Lung (tissue), 12 donors: ENCODE results near the gene ATG2A. TPM values are rescaled to one million over a fixed set of nuclear protein-coding genes. Genes with fewer than 3 reads are reported as not detected.

ENCODE experiments used
- ATAC-seq: fragments of 200-7000 bp; cut with Tn5 transposase; one replicate; pipeline ENCODE4 v1.9.1; 2020; ENCODE audit warnings: moderate number of reproducible peaks; ENCODE audit not compliant: insufficient read depth, low FRiP score
- DNase-seq, 3 donors: peaks; one replicate each; pipeline ENCODE4 v3.0.0-alpha.2; 2013 to 2017
- H3K27ac ChIP-seq, 2 donors: one replicate each; pipeline ENCODE4 v1.5.1; 2013; ENCODE audit warnings: mild to moderate bottlenecking in 2 of 2, moderate library complexity in 2 of 2, control low read depth in 1 of 2, inconsistent platforms in 1 of 2, low read depth in 1 of 2, low read length in 1 of 2
- H3K27me3 ChIP-seq, 3 donors: one replicate each; pipeline ENCODE4 v1.5.1; 2013; ENCODE audit warnings: low read length in 2 of 3; ENCODE audit not compliant: control insufficient read depth in 3 of 3, insufficient read depth in 3 of 3
- H3K36me3 ChIP-seq, 4 donors: one replicate each; pipeline ENCODE4 v1.5.1; 2013; ENCODE audit warnings: low read length in 4 of 4, mild to moderate bottlenecking in 1 of 4, moderate library complexity in 1 of 4; ENCODE audit not compliant: control insufficient read depth in 4 of 4, insufficient read depth in 4 of 4
- H3K4me1 ChIP-seq, 5 donors: one replicate each; pipeline ENCODE4 v1.5.1; 2013; ENCODE audit warnings: low read length in 5 of 5, mild to moderate bottlenecking in 2 of 5, moderate library complexity in 1 of 5; ENCODE audit not compliant: control insufficient read depth in 5 of 5, insufficient read depth in 5 of 5
- H3K4me3 ChIP-seq: one replicate; pipeline ENCODE4 v1.5.1; 2013; ENCODE audit warnings: mild to moderate bottlenecking, control low read depth, moderate library complexity
- H3K9ac ChIP-seq, 2 donors: one replicate each; pipeline ENCODE4 v1.5.1; 2013; ENCODE audit warnings: low read length in 2 of 2, control low read depth in 1 of 2; ENCODE audit not compliant: insufficient read depth in 1 of 2
- H3K9me3 ChIP-seq, 4 donors: one replicate each; pipeline ENCODE4 v1.5.1; 2013; ENCODE audit warnings: low read length in 3 of 4, mild to moderate bottlenecking in 1 of 4, moderate library complexity in 1 of 4; ENCODE audit not compliant: control insufficient read depth in 4 of 4, insufficient read depth in 3 of 4
- CTCF ChIP-seq: IDR thresholded peaks from 2 replicates; pipeline ENCODE4 v1.5.1; 2012; ENCODE audit warnings: mild to moderate bottlenecking; ENCODE audit errors: control extremely low read depth, extremely low read depth
- WGBS, 2 donors: extraction: QIAGEN DNeasy Blood & Tissue Kit; methylation state at CpG; one replicate each; pipeline ENCODE4 v1.1.7; 2013; 5-methylcytosine and 5-hydroxymethylcytosine counted together
- polyA plus RNA-seq, 2 donors: library from polyadenylated mRNA; stranded (reverse); fragments of 200-250 nt; gene quantifications; one replicate each; pipeline ENCODE4 v1.2.1, GENCODE V29; 2013
- total RNA-seq, 2 donors: library from RNA; depleted of rRNA in 1 of 2; stranded (reverse); fragments of >200 nt in 1 of 2; gene quantifications; one replicate each; pipeline ENCODE4 v1.2.1, GENCODE V29; 2014 to 2021
- donor health status: control.
- donor health status: control.
- donor health status: Bipolar disorder and iron deficiency.
- donor health status: healthy.
- donor health status: DM: yes; HTN: yes; CAD: no.

The ATG2A gene
- total and polyA plus RNA-seq, 4 donors: 17.4 to 32.5 (median 21.0) TPM

GRCh38 chr11:64959498-64959897 is 42.5 kb upstream of the ATG2A start:
- no peak for DNase-seq
- no peak for ATAC-seq

GRCh38 chr11:64954201-64954600 is 37.2 kb upstream of the ATG2A start:
- H3K9ac ChIP-seq: no peak overlapping the region
- TF ChIP-seq CTCF: no peak
- no peaks in the 10 kb centered on the region for H3K9me3 ChIP-seq
- no peaks in the 10 kb centered on the region for H3K27me3 ChIP-seq
- H3K27ac ChIP-seq: no peak overlapping the region
- no peaks in the 10 kb centered on the region for H3K36me3 ChIP-seq
- H3K4me1 ChIP-seq: no peaks in the 10 kb centered on the region
- no peak overlapping the region for H3K4me3 ChIP-seq
- WGBS, 2 donors: 36 to 46% methylated on average over 5 of the region's 5 CpGs
- no peak for ATAC-seq
- no peak for DNase-seq

More at GRCh38 chr11:64959498-64959897, 42.5 kb upstream of the ATG2A start:
- TF ChIP-seq CTCF: no peak
- H3K36me3 ChIP-seq: no peaks in the 10 kb centered on the region
- H3K9me3 ChIP-seq: no peaks in the 10 kb centered on the region
- no peaks in the 10 kb centered on the region for H3K4me1 ChIP-seq
- no peaks in the 10 kb centered on the region for H3K27me3 ChIP-seq
- no peak overlapping the region for H3K4me3 ChIP-seq
- H3K9ac ChIP-seq: no peak overlapping the region
- 65 to 71% methylated on average over 3 of the region's 3 CpGs for WGBS, 2 donors
- no peak overlapping the region for H3K27ac ChIP-seq

- 70 to 79% methylated on average over 4 of the region's 4 CpGs for WGBS, 2 donors
- no peak for TF ChIP-seq CTCF
- no peak for DNase-seq
- Histone ChIP-seq H3K27ac (no peak overlapping the region), H3K4me3 (no peak overlapping the region), H3K4me1 (no peaks in the 10 kb centered on the region), H3K36me3 (no peaks in the 10 kb centered on the region), H3K9me3 (no peaks in the 10 kb centered on the region), H3K9ac (no peak overlapping the region), H3K27me3 (no peaks in the 10 kb centered on the region)
- ATAC-seq: no peak
These were observed 34.5 kb upstream of the ATG2A start for GRCh38 chr11:64951529-64951928.

GRCh38 chr11:64947208-64947814 is 30.3 kb upstream of the ATG2A start:
- H3K4me1 ChIP-seq: no peaks in the 10 kb centered on the region
- WGBS, 2 donors: 67 to 69% methylated on average over 5 of the region's 5 CpGs
- H3K27ac ChIP-seq: no peak overlapping the region
- H3K27me3 ChIP-seq: no peaks in the 10 kb centered on the region
- no peak for TF ChIP-seq CTCF
- H3K9me3 ChIP-seq: no peaks in the 10 kb centered on the region
- H3K9ac ChIP-seq: no peak overlapping the region
- ATAC-seq (no peak), DNase-seq (no peak)
- H3K36me3 ChIP-seq: no peaks in the 10 kb centered on the region
- H3K4me3 ChIP-seq: no peak overlapping the region
